GM23338 (cell line): ENCODE measurements around the gene HS3ST1.

Experiments used
- CTCF ChIP-seq, 2 experiments: fragments of 200-600 bp in 1 of 2; sonication (generic) in 1 of 2; conservative IDR thresholded peaks; 2 replicates each; pipeline versions ENCODE4 v1.5.1 to v1.6.1; 2016 to 2017; ENCODE audit warnings: antibody characterized with exemption in 2 of 2, low read depth in 2 of 2, mild to moderate bottlenecking in 2 of 2, moderate library complexity in 1 of 2
- EZH2 ChIP-seq: fragments of 200-600 bp; sonication (generic); IDR thresholded peaks from one replicate; pipeline ENCODE4 v1.8.0; 2017; ENCODE audit warnings: antibody characterized with exemption, mild to moderate bottlenecking, low read depth; ENCODE audit not compliant: unreplicated experiment
- POLR2AphosphoS5 ChIP-seq: IDR thresholded peaks from 2 replicates; pipeline ENCODE4 v1.6.1; 2016; ENCODE audit warnings: antibody characterized with exemption, low read depth

- TF ChIP-seq EZH2, result no peak
- TF ChIP-seq CTCF (conservative IDR thresholded peaks at IDR 0.05; ENCODE audit: low read depth in 2 of 2), result peak; percentile 71
- no peak for TF ChIP-seq POLR2AphosphoS5
These were observed 4.7 kb downstream of the HS3ST1 start for GRCh38 chr4:11424000-11424399.
